Spleen (tissue), 11 donors: ENCODE measurements around the gene CTSH. TPM values are rescaled to one million over a fixed set of nuclear protein-coding genes. Genes with fewer than 3 reads are reported as not detected.

Experiments
- DNase-seq: peaks from one replicate; pipeline ENCODE4 v3.0.0-alpha.2; 2020
- H3K27ac ChIP-seq, 8 donors: fragments of 200-600 bp; sonication (generic) in 7 of 8; 1 replicate in 4 of 8; 2 replicates in 4 of 8; pipeline versions ENCODE4 v1.5.0 to v1.8.0; 2016 to 2021; ENCODE audit warnings: inconsistent platforms in 4 of 8, mild to moderate bottlenecking in 4 of 8, moderate library complexity in 1 of 8
- H3K27me3 ChIP-seq, 7 donors: fragments of 200-600 bp; sonication (generic) in 6 of 7; replicated peaks in 1 of 7; 1 replicate in 4 of 7; 2 replicates in 3 of 7; pipeline versions ENCODE4 v1.5.0 to v1.8.0; 2016 to 2021; ENCODE audit warnings: inconsistent platforms in 3 of 7, mild to moderate bottlenecking in 1 of 7
- H3K36me3 ChIP-seq, 6 donors: fragments of 200-600 bp; sonication (generic) in 5 of 6; 1 replicate in 4 of 6; 2 replicates in 2 of 6; pipeline versions ENCODE4 v1.5.0 to v1.8.0; 2016 to 2021; ENCODE audit warnings: inconsistent platforms in 2 of 6
- H3K4me1 ChIP-seq, 6 donors: fragments of 200-600 bp; sonication (generic) in 5 of 6; 1 replicate in 3 of 6; 2 replicates in 3 of 6; pipeline versions ENCODE4 v1.5.0 to v1.8.0; 2016 to 2021; ENCODE audit warnings: inconsistent platforms in 3 of 6
- H3K4me3 ChIP-seq, 8 donors: fragments of 200-600 bp; sonication (generic) in 7 of 8; 1 replicate in 4 of 8; 2 replicates in 4 of 8; pipeline versions ENCODE4 v1.5.0 to v1.8.0; 2016 to 2021; ENCODE audit warnings: inconsistent platforms in 4 of 8, mild to moderate bottlenecking in 4 of 8, moderate library complexity in 2 of 8
- H3K9me3 ChIP-seq, 8 donors: fragments of 200-600 bp; sonication (generic) in 7 of 8; 1 replicate in 4 of 8; 2 replicates in 4 of 8; pipeline versions ENCODE4 v1.5.0 to v1.8.0; 2016 to 2021; ENCODE audit warnings: inconsistent platforms in 4 of 8
- POLR2A ChIP-seq, 3 donors: fragments of 450-650 bp; IDR thresholded peaks; one replicate each; pipeline ENCODE4 v1.5.1; 2017; ENCODE audit warnings: antibody characterized with exemption in 3 of 3, mild to moderate bottlenecking in 1 of 3
- POLR2AphosphoS5 ChIP-seq, 3 donors: sonication (generic); formaldehyde crosslinking; IDR thresholded peaks; one replicate each; pipeline ENCODE4 v1.5.1; 2017; ENCODE audit warnings: antibody characterized with exemption in 3 of 3
- WGBS, 5 donors: extraction: QIAGEN DNeasy Blood & Tissue Kit in 3 of 5; methylation state at CpG; one replicate each; pipeline versions ENCODE4 v1.1.5 to v1.1.7; 2013 to 2018; 5-methylcytosine and 5-hydroxymethylcytosine counted together
- intact Hi-C: fragments of 100-400 bp; cut with DNase I; formaldehyde crosslinking; loops from one replicate; pipeline ENCODE4 v1.15.0; 2023; ENCODE audit warnings: low total_unique reads
- polyA plus RNA-seq, 3 donors: library from polyadenylated mRNA; stranded (reverse); fragments of 200-250 nt; gene quantifications; one replicate each; pipeline ENCODE4 v1.2.1, GENCODE V29; 2013
- total RNA-seq, 7 donors: library from RNA; depleted of rRNA in 3 of 7; stranded (reverse); fragments of >200 nt in 3 of 7; fragmentation: NEBNext Ultra II Directional in 4 of 7; extraction: Animal tissue kit (Norgen Biotek cat#: 25700) in 4 of 7; gene quantifications; one replicate each; pipeline versions ENCODE4 v1.1.0 to v1.2.1, GENCODE V29; 2016 to 2021
- TF ChIP-seq, protein P1 (sequence below), 11 experiments: fragments of 200-600 bp in 7 of 11; fragments of 450-650 bp in 4 of 11; sonication (generic) in 4 of 11; IDR thresholded peaks in 8 of 11; conservative IDR thresholded peaks in 3 of 11; 1 replicate in 7 of 11; 2 replicates in 4 of 11; pipeline versions ENCODE4 v1.4.0 to v1.8.0; 2016 to 2021; ENCODE audit warnings: antibody characterized with exemption in 11 of 11, inconsistent platforms in 4 of 11, mild to moderate bottlenecking in 1 of 11
- donor health status: healthy with polysubstance abuse.
- donor health status: DM: no; HTN: no; CAD: no; lungs with moderate emphysema.
- donor health status: DM: no; HTN: no; CAD: no.
- donor health status: Bipolar disorder and iron deficiency.
- donor health status: healthy.
- donor health status: DM: no; HTN: no; CAD: no.
- donor health status: DM: yes; HTN: yes; CAD: no.

CTSH gene
- total and polyA plus RNA-seq, 10 donors, result 112 to 381 (median 256) TPM

DNA sequence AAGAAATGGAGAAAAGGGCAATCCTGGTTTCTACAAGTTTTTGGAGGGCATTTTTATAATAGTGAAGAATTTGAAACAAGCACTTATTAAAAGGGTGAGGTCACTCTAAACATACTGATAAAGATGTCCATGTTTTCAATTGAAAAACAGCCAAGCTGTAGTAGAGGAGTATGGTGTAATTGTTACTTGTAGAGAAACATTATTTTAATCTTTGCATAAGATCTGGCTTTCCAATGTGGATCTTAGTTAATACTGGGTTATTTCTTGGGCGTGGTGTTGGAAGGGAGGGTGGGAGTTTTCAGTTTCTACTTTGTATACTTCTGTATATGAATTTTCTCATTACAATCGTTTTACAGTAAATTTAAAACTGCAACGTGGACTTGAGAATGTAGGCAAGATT lies 49.4 kb downstream of the CTSH start:
- Histone ChIP-seq H3K27me3 (no peaks in the 10 kb centered on the region), H3K4me3 (no peak overlapping the region), H3K9me3 (no peaks in the 10 kb centered on the region), H3K27ac (no peak overlapping the region), H3K36me3 (peaks cover 0 to 100% (median 96%) of the 10 kb centered on the region in 6 donors), H3K4me1 (peaks cover 0 to 14% (median 0%) of the 10 kb centered on the region in 6 donors)
- intact Hi-C loops, result no loop called here
- TF ChIP-seq, protein P1, sequence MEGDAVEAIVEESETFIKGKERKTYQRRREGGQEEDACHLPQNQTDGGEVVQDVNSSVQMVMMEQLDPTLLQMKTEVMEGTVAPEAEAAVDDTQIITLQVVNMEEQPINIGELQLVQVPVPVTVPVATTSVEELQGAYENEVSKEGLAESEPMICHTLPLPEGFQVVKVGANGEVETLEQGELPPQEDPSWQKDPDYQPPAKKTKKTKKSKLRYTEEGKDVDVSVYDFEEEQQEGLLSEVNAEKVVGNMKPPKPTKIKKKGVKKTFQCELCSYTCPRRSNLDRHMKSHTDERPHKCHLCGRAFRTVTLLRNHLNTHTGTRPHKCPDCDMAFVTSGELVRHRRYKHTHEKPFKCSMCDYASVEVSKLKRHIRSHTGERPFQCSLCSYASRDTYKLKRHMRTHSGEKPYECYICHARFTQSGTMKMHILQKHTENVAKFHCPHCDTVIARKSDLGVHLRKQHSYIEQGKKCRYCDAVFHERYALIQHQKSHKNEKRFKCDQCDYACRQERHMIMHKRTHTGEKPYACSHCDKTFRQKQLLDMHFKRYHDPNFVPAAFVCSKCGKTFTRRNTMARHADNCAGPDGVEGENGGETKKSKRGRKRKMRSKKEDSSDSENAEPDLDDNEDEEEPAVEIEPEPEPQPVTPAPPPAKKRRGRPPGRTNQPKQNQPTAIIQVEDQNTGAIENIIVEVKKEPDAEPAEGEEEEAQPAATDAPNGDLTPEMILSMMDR (IDR thresholded peaks at IDR 0.05 in 8 of 11, conservative IDR thresholded peaks at IDR 0.05 in 3 of 11), result no peak
- TF ChIP-seq POLR2AphosphoS5 (IDR thresholded peaks at IDR 0.05), result no peak
- no peak for DNase-seq
- WGBS, 5 donors, result 80 to 88% (median 86%) methylated on average over 3 of the region's 3 CpGs

DNA sequence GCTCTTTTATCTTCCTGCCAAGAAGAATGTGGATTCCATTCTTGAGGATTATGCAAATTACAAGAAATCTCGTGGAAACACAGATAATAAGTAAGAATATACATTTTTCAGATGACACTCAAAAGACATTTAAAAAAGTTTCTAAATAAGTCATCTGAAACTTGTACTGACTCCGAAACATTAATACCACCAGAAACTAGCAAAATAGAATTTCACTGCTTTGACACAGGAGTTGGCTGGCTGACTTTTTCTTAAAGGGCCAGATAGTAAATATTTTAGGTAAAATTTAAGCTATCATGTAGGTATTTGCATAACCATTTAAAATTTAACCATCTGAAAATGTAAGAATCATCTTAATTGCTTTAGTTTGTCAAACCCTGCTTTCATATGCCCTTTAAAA lies 51.3 kb downstream of the CTSH start:
- peaks cover 0 to 13% (median under 1%) of the 10 kb centered on the region in 6 donors for H3K4me1 ChIP-seq
- 67 to 83% (median 71%) methylated on average over 2 of the region's 2 CpGs for WGBS, 5 donors
- TF ChIP-seq, protein P1 (IDR thresholded peaks at IDR 0.05 in 8 of 11, conservative IDR thresholded peaks at IDR 0.05 in 3 of 11), result no peak
- no peak for TF ChIP-seq POLR2A (IDR thresholded peaks at IDR 0.05)
- no peak for TF ChIP-seq POLR2AphosphoS5 (IDR thresholded peaks at IDR 0.05)
- no peak overlapping the region for H3K27ac ChIP-seq
- DNase-seq, result no peak
- H3K4me3 ChIP-seq, result no peak overlapping the region
- intact Hi-C loops, result no loop called here
- H3K36me3 ChIP-seq, result peaks cover 0 to 100% (median 96%) of the 10 kb centered on the region in 6 donors
- no peaks in the 10 kb centered on the region for H3K27me3 ChIP-seq
- H3K9me3 ChIP-seq, result no peaks in the 10 kb centered on the region

DNA sequence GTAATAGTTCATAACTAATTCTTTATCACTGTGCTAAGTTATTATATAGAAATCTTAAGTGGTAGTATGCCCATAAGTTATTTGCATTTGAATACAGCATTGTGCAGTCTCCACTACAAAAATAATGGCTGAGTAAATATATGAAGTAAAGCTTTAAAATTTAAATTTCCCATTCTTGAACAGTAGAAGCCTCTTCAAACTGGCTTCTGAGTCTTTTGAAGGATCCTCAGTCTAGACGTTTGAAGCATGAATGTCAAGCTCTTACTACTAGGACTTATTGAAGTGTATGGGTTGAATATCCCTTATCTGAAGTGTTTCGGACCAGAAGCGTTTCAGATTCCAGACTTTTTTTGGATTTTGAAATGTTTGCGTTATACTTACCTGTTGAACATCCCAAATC lies 55.8 kb downstream of the CTSH start:
- 83 to 93% (median 91%) methylated on average over 4 of the region's 4 CpGs for WGBS, 5 donors
- H3K9me3 ChIP-seq, result no peaks in the 10 kb centered on the region
- no peak for DNase-seq
- no peak overlapping the region for H3K4me3 ChIP-seq
- intact Hi-C loops, result no loop called here
- H3K27ac ChIP-seq, result no peak overlapping the region
- peaks cover 6 to 51% (median 17%) of the 10 kb centered on the region in 6 donors for H3K4me1 ChIP-seq
- H3K27me3 ChIP-seq, result no peaks in the 10 kb centered on the region
- TF ChIP-seq POLR2AphosphoS5 (IDR thresholded peaks at IDR 0.05) (no peak), POLR2A (IDR thresholded peaks at IDR 0.05) (no peak)
- TF ChIP-seq, protein P1 (IDR thresholded peaks at IDR 0.05 in 8 of 11, conservative IDR thresholded peaks at IDR 0.05 in 3 of 11), result no peak
- H3K36me3 ChIP-seq, result peaks cover 7 to 100% (median 91%) of the 10 kb centered on the region in 6 donors

DNA sequence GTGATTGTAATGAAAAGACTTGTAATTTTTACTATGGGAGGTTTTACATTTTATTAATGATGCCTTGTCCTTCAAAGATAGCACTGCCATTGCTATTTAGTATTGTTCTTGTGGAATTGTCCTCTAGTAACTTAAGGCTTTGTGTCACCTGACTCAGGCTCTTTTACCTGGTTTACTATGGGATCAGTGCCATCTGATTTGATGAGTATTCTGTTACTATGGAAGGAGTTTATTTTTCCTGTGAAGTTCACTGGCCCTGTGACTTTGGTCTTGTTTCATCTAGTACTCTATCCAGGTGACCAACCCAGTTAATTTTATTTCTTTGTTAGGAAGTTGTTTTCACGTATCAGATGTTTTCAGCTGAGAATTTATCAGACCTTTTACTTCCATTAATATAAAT lies 63.2 kb downstream of the CTSH start:
- H3K36me3 ChIP-seq, result peaks cover 0 to 83% (median 37%) of the 10 kb centered on the region in 6 donors
- 74 to 91% (median 83%) methylated on average over 1 of the region's 1 CpG for WGBS, 5 donors
- TF ChIP-seq, protein P1 (IDR thresholded peaks at IDR 0.05 in 8 of 11, conservative IDR thresholded peaks at IDR 0.05 in 3 of 11), result no peak
- TF ChIP-seq POLR2A (IDR thresholded peaks at IDR 0.05) (no peak), POLR2AphosphoS5 (IDR thresholded peaks at IDR 0.05) (no peak)
- no peak for DNase-seq
- no peaks in the 10 kb centered on the region for H3K27me3 ChIP-seq
- no peaks in the 10 kb centered on the region for H3K9me3 ChIP-seq
- H3K27ac ChIP-seq, result no peak overlapping the region
- intact Hi-C loops, result no loop called here
- no peak overlapping the region for H3K4me3 ChIP-seq
- H3K4me1 ChIP-seq, result peaks cover 46 to 100% (median 81%) of the 10 kb centered on the region in 6 donors
